HepG2 (cell line): ENCODE measurements around the gene PDZD7. TPM values are rescaled to one million over a fixed set of nuclear protein-coding genes. Genes with fewer than 3 reads are reported as not detected.
A peak's percentile ranks its signal among the peaks of the same experiment; 100 is the strongest.

Experiments used
- BHLHE40 ChIP-seq: IDR thresholded peaks from 2 replicates; pipeline ENCODE4 v1.6.1; 2011; ENCODE audit warnings: low read length, improper control_type of control experiment
- DNMT3B ChIP-seq: conservative IDR thresholded peaks from 2 replicates; pipeline ENCODE4 v1.6.1; 2016; ENCODE audit warnings: missing biosample characterization, control low read depth
- JUN ChIP-seq: sonication (generic); formaldehyde crosslinking; IDR thresholded peaks from 2 replicates; pipeline ENCODE4 v1.4.0; 2020; ENCODE audit warnings: mild to moderate bottlenecking, missing genetic modification reagents
- PATZ1 ChIP-seq: sonication (generic); formaldehyde crosslinking; IDR thresholded peaks from 2 replicates; pipeline ENCODE4 v1.4.0; 2020; ENCODE audit warnings: missing genetic modification reagents
- PAWR ChIP-seq: sonication (generic); formaldehyde crosslinking; IDR thresholded peaks from 2 replicates; pipeline ENCODE4 v1.4.0; 2020; ENCODE audit warnings: missing genetic modification reagents, mild to moderate bottlenecking, borderline replicate concordance
- PHF5A ChIP-seq: IDR thresholded peaks from one replicate; pipeline ENCODE4 v1.6.1; 2018; ENCODE audit warnings: low read depth, missing genetic modification reagents; ENCODE audit not compliant: unreplicated experiment
- SAFB2 ChIP-seq: sonication (generic); formaldehyde crosslinking; IDR thresholded peaks from 2 replicates; pipeline ENCODE4 v1.5.1; 2020; ENCODE audit warnings: missing genetic modification reagents, low read depth, mild to moderate bottlenecking, borderline replicate concordance
- SRSF1 ChIP-seq: fragments of 200-400 bp; formaldehyde crosslinking; optimal IDR thresholded peaks from 2 replicates; pipeline ENCODE3; 2017; ENCODE audit warnings: mild to moderate bottlenecking, low read depth, low read length, moderate library complexity
- SSRP1 ChIP-seq: IDR thresholded peaks from 2 replicates; pipeline ENCODE4 v1.6.1; 2016; ENCODE audit warnings: control low read depth
- TBX2 ChIP-seq: sonication (generic); formaldehyde crosslinking; IDR thresholded peaks from 2 replicates; pipeline ENCODE4 v1.5.0; 2020; ENCODE audit warnings: missing genetic modification reagents, mild to moderate bottlenecking, borderline replicate concordance
- ZFP37 ChIP-seq: sonication (generic); formaldehyde crosslinking; IDR thresholded peaks from 2 replicates; pipeline ENCODE4 v1.4.0; 2020; ENCODE audit warnings: missing genetic modification reagents, borderline replicate concordance
- ZNF138 ChIP-seq: sonication (generic); formaldehyde crosslinking; IDR thresholded peaks from 2 replicates; pipeline ENCODE4 v1.5.0; 2020; ENCODE audit warnings: mild to moderate bottlenecking, low read depth, missing genetic modification reagents
- ZNF468 ChIP-seq: sonication (generic); formaldehyde crosslinking; IDR thresholded peaks from 2 replicates; pipeline ENCODE4 v1.8.0; 2022; ENCODE audit warnings: mild to moderate bottlenecking, moderate library complexity, missing genetic modification reagents
- ZNF674 ChIP-seq: sonication (generic); formaldehyde crosslinking; IDR thresholded peaks from 2 replicates; pipeline ENCODE4 v1.5.0; 2020; ENCODE audit warnings: low read depth, mild to moderate bottlenecking, missing genetic modification reagents
- ZSCAN22 ChIP-seq: sonication (generic); formaldehyde crosslinking; IDR thresholded peaks from 2 replicates; pipeline ENCODE4 v1.4.0; 2020; ENCODE audit warnings: mild to moderate bottlenecking, missing genetic modification reagents
- polyA plus RNA-seq, 8 experiments: library from polyadenylated mRNA; depleted of rRNA in 3 of 8; stranded (reverse) in 7 of 8; unstranded in 1 of 8; fragments of >200 nt; fragmentation: Illumina TruSeq in 4 of 8; extraction: Trizol in 4 of 8; gene quantifications; 2 replicates each; pipeline versions ENCODE4 v1.2.1 to v1.2.3, GENCODE V29; 2011 to 2016; ENCODE audit warnings: low read depth in 4 of 8, missing spikeins in 1 of 8, mixed read lengths in 1 of 8; ENCODE audit not compliant: insufficient read depth in 1 of 8
- total RNA-seq, 5 experiments: library from RNA; depleted of rRNA; stranded (reverse); fragments of >200 nt; fragmentation: Illumina TruSeq; extraction: Trizol; gene quantifications; 2 replicates each; pipeline ENCODE4 v1.2.3, GENCODE V29; 2016; ENCODE audit warnings: low read depth in 1 of 5
- TF ChIP-seq, protein P1 (sequence below): sonication (generic); formaldehyde crosslinking; IDR thresholded peaks from 2 replicates; pipeline ENCODE4 v1.4.0; 2020; ENCODE audit warnings: mild to moderate bottlenecking, missing genetic modification reagents
- TF ChIP-seq, protein P2 (sequence below): sonication (generic); formaldehyde crosslinking; IDR thresholded peaks from 2 replicates; pipeline ENCODE4 v1.5.0; 2020; ENCODE audit warnings: missing genetic modification reagents
- TF ChIP-seq, protein P3 (sequence below): sonication (generic); formaldehyde crosslinking; IDR thresholded peaks from 2 replicates; pipeline ENCODE4 v1.5.0; 2020; ENCODE audit warnings: mild to moderate bottlenecking, missing genetic modification reagents
- TF ChIP-seq, protein P4 (sequence below): IDR thresholded peaks from 2 replicates; pipeline ENCODE4 v1.6.1; 2016; ENCODE audit warnings: low read depth

Gene PDZD7
- total and polyA plus RNA-seq, 2 of the 13 experiments (the other 11 are each of a cell fraction or from before 2014, with no cell fraction given), result 0.58 to 0.73 TPM

- TF ChIP-seq, protein P1, sequence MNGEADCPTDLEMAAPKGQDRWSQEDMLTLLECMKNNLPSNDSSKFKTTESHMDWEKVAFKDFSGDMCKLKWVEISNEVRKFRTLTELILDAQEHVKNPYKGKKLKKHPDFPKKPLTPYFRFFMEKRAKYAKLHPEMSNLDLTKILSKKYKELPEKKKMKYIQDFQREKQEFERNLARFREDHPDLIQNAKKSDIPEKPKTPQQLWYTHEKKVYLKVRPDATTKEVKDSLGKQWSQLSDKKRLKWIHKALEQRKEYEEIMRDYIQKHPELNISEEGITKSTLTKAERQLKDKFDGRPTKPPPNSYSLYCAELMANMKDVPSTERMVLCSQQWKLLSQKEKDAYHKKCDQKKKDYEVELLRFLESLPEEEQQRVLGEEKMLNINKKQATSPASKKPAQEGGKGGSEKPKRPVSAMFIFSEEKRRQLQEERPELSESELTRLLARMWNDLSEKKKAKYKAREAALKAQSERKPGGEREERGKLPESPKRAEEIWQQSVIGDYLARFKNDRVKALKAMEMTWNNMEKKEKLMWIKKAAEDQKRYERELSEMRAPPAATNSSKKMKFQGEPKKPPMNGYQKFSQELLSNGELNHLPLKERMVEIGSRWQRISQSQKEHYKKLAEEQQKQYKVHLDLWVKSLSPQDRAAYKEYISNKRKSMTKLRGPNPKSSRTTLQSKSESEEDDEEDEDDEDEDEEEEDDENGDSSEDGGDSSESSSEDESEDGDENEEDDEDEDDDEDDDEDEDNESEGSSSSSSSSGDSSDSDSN (CRISPR knock-in tag), result peak; percentile 99
- TF ChIP-seq PATZ1 (CRISPR knock-in tag) (peak; percentile 45), SRSF1 (no peak), PHF5A (CRISPR knock-in tag) (no peak), SSRP1 (CRISPR knock-in tag) (no peak), ZNF674 (CRISPR knock-in tag) (peak; percentile 52; the same call in 1 of the 2 replicates), BHLHE40 (peak; percentile 81), ZNF468 (CRISPR knock-in tag) (peak; percentile 63; the same call in 1 of the 2 replicates), ZNF138 (peak; percentile 91; the same call in 1 of the 2 replicates), ZFP37 (no peak), JUN (CRISPR knock-in tag) (peak; percentile 39; the same call in 1 of the 2 replicates), ZSCAN22 (CRISPR knock-in tag) (peak; percentile 87), TBX2 (CRISPR knock-in tag) (peak; percentile 93; the same call in 1 of the 2 replicates), SAFB2 (peak; percentile 24; the same call in 1 of the 2 replicates), DNMT3B (CRISPR knock-in tag) (0 out of 2 replicates have a peak, but pooled peaks have one; percentile 57), PAWR (no peak)
- TF ChIP-seq, protein P2, sequence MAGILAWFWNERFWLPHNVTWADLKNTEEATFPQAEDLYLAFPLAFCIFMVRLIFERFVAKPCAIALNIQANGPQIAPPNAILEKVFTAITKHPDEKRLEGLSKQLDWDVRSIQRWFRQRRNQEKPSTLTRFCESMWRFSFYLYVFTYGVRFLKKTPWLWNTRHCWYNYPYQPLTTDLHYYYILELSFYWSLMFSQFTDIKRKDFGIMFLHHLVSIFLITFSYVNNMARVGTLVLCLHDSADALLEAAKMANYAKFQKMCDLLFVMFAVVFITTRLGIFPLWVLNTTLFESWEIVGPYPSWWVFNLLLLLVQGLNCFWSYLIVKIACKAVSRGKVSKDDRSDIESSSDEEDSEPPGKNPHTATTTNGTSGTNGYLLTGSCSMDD, result 0 out of 2 replicates have a peak, but pooled peaks have one; percentile 84
- TF ChIP-seq, protein P3, sequence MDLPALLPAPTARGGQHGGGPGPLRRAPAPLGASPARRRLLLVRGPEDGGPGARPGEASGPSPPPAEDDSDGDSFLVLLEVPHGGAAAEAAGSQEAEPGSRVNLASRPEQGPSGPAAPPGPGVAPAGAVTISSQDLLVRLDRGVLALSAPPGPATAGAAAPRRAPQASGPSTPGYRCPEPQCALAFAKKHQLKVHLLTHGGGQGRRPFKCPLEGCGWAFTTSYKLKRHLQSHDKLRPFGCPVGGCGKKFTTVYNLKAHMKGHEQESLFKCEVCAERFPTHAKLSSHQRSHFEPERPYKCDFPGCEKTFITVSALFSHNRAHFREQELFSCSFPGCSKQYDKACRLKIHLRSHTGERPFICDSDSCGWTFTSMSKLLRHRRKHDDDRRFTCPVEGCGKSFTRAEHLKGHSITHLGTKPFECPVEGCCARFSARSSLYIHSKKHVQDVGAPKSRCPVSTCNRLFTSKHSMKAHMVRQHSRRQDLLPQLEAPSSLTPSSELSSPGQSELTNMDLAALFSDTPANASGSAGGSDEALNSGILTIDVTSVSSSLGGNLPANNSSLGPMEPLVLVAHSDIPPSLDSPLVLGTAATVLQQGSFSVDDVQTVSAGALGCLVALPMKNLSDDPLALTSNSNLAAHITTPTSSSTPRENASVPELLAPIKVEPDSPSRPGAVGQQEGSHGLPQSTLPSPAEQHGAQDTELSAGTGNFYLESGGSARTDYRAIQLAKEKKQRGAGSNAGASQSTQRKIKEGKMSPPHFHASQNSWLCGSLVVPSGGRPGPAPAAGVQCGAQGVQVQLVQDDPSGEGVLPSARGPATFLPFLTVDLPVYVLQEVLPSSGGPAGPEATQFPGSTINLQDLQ (CRISPR knock-in tag), result peak; percentile 91
- TF ChIP-seq, protein P4, sequence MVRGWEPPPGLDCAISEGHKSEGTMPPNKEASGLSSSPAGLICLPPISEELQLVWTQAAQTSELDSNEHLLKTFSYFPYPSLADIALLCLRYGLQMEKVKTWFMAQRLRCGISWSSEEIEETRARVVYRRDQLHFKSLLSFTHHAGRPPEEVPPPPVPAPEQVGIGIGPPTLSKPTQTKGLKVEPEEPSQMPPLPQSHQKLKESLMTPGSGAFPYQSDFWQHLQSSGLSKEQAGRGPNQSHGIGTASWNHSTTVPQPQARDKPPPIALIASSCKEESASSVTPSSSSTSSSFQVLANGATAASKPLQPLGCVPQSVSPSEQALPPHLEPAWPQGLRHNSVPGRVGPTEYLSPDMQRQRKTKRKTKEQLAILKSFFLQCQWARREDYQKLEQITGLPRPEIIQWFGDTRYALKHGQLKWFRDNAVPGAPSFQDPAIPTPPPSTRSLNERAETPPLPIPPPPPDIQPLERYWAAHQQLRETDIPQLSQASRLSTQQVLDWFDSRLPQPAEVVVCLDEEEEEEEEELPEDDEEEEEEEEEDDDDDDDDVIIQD (CRISPR knock-in tag), result peak; percentile 37; the same call in 1 of the 2 replicates
Observed at GRCh38 chr10:101062232-101063049, 31.5 kb upstream of the PDZD7 start (continued).
